NCI-H2196 treated with DMSO at 0.1 percent for 48 hours (cell line): Measurements from ENCODE around the gene ITGB3.
"Not testable (repeated sequence)": the region's sequence is repeated elsewhere in the genome, so short reads cannot be mapped to it uniquely, and the experiment has no call there.

Experiments used
- DNase-seq: peaks from one replicate; lab custom pipeline; 2025; ENCODE audit not compliant: unreplicated experiment; lab: John Stamatoyannopoulos, UW

Gene ITGB3

DNA sequence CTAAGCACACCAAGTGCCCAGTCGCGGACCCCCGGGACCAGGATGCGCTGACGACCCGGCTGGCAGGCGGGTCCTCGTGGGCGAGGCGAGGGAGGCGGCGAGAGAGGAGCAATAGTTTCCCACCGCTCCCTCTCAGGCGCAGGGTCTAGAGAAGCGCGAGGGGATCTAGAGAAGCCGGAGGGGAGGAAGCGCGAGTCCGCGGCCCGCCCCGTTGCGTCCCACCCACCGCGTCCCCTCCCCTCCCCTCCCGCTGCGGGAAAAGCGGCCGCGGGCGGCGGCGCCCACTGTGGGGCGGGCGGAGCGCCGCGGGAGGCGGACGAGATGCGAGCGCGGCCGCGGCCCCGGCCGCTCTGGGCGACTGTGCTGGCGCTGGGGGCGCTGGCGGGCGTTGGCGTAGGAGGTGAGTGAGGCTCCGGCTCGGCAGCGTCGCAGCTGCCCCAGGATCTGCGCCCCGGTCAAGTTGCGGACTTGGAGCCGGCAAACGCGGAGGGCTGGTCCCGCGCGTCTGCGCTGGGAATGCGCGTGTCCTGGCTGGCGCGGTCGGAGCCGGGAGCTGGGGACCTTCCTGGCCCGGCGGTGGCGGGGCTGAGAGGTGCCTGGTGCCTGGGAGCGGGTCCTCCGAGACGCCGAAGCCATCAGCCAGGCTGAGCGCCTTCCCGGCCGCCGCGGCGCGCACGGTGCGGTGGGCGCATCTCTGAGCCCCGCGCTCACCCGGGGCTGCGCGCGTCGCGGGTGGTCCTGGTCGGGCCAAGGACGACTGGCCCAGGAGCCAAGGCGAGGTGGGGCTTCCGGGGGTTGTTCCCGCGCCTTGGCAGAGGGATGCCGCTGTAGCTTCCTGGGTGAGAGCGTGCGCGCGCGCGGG, at the start of gene ITGB3:
Gene ITGB3 (plus strand): TSS at position 287 of the 862 bp plus-strand sequence. CDS start 35 bp downstream, at position 322.
- peak; percentile 39 for DNase-seq

DNA sequence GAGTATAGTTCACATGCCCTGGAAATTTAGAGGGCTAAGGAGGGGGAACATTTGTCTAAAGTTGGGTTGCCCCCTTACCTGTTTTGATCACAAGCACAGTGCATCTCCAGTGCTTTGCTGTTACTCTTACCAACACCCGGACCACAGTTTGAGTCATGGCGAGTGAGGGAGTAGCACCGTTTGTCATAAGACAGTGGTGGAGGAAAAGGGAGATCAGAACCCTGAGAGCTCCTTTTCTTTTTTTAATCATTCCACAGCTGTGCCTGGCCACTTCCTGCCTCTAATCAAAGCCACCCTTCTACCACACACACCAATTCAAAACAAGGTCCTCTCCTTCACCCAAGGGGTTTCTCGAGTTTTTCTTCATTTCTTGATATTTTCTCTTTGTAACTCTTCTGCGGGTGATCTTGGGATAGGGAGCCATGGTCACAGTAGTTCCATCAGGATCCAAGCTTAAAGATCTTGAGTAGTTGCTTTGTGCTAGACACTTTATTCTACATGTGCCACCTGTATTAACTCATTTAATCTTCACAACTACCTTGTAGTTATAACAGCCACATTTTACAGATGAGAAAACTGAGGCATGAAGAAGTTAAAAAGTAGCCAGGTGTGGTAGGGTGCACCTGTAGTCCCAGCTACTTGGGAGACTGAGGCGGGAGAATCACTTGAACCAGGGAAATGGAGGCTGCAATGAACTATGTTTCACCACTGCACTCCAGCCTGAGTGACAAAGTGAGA, 49.5 kb upstream of the ITGB3 start:
- DNase-seq: no peak

DNA sequence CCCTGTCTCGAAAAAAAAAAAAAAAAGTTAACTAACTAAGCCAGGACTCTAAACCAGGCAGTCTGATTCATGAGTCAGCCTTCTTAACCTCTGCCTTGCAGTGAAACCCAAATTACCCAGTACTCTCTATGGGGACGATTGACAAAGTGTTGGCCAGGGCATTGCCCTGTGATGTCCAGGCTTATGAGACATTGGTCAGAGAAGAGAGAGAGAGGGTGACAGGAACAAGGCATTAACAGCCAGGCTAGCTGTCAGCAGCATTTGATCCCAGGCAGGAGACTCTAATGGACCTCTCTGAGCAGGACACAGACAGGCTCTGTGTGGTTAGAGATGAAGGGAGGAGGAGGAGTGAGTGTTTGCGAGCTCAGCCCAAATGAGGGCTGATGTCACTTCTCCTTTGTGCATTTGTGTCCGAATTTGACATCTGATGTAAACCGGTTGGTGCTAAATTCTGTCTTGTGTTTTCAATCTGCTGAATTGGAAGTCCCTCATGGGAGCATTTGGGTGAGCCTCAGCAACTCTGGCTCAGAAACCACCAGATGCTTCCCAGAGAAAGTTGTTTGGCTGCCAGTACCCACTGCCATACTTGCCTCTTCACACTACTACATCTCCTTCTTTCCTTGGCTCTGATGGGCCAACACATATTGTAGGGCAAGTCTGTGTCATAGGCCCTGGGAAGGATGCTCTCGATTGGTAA, 48.8 kb upstream of the ITGB3 start:
- no peak for DNase-seq

DNA sequence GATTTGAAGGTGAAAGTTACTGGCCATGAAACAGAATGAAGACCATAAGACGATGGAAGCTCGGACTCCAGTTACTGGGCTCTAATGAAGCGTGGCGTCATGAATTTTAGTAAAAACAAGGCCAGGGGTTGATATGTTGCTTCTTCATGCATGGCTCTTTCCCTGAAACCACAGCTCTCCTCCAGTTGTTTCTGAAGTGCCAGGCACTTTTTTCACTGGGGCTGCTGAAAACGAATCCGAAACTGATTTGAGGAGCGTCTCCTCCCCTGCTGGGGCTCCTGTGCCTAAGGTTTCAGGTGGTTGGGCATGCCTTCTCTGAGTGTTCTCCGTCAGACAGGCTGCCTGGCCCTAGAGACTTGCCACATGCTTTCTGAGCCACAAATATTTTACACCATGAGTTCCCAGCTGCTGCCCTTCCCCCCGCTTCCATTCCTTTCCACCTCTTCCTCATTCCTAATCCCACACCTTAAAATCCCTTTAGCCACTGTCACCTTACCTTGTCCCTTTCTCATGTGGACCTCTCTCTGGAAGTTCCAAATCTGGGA, 48.1 kb upstream of the ITGB3 start:
- peak; percentile 20 for DNase-seq

DNA sequence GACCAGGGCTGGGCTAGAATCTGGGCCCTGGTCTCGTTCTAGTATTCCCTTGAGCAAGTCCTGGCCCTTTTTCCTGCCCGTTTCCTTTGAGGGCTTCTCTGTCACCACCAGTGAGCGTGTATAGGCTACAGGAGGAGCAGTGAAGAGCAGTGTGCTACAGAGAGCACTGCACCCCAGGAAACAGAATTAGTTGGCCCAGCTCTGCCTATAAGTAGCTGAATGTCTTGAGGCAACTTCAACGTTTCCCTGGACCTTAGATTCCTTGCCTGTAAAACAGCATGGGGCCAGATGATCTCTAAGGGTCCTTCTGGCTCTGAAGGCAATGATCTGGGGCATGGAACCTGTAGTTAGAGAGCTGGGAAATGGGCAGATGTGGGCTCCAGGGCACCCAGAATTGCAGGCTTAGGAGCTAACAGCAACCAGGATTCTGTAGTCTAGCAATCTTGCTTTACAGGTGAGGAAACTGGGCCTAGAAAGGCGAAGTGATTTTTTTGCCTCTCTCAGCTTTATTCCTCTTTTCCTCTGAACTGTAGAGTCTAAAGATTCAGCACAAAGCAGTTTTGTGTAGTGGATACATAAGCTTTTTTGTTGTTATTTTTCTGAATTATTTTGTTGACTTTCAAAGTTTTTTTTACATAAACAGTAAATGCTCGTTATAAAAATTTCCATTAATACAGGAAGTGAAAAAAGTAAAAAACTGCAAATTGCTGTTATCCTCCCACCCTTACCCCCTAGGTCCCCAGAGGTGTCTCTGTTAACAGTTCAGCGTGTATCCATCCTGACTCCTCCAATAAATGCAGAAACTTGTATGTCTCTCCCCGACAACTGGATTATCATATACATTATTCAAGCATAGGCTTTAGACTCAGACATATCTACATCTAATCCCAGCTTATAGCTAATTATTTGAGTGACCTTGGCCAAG, 46.2 kb upstream of the ITGB3 start:
- DNase-seq: no peak

DNA sequence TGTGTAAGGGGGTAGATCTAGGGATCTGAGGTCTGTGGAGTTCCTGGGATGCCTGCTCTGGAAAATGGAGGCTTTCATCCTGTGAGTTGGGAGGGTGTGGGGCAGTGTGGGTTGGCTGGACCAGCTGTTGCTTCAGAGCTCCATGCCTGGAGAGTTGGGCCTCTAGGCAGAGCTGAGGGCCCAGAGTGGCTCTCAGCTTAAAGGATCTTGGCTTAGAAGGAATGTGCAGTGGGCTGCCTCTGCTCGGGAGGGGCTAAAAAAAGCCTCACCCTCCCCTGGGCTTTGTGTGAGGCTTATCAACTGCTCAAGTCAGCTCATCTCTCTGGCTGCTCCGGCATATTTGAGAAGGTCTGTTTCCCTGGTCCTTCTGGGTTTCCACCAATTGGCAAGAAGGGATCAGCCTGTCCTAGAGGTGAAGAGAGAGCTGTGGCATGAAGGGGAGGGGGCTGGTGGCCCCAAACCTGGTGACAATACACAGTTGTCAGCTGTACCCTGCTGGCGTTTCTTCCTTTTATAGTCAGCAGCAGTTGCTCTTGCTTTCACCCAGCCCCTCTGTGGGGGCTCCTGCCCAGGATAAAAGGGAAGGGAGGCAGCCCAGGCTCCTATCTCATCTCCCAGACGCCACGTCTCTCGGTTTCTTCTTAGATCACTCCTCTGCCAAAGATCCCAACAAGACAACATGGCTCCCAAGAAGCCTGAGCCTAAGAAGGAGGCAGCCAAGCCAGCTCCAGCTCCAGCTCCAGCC, 44.7 kb upstream of the ITGB3 start, which contains the start of gene MYL4:
Gene MYL4 (plus strand): TSS at position 605 of the 745 bp plus-strand sequence. CDS start 75 bp downstream, at position 680.
- no peak for DNase-seq

DNA sequence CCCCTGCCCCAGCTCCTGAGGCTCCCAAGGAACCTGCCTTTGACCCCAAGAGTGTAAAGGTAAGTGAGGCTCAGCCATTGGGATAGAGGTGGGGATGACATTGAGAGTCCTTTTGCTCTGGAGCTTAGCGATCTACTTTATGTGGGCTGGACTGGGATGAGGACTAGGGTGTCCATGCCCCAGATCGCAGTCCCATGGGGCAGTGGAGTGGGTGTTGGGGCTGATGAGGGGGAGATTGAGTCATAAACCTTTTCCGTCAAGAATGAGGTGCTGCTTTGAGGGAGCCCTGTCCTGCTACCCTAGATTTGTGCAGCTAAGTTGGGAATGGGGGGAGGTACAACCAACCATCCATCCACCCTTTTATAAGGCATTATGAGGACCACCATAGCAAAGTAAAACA, 44.1 kb upstream of the ITGB3 start:
- DNase-seq: no peak

DNA sequence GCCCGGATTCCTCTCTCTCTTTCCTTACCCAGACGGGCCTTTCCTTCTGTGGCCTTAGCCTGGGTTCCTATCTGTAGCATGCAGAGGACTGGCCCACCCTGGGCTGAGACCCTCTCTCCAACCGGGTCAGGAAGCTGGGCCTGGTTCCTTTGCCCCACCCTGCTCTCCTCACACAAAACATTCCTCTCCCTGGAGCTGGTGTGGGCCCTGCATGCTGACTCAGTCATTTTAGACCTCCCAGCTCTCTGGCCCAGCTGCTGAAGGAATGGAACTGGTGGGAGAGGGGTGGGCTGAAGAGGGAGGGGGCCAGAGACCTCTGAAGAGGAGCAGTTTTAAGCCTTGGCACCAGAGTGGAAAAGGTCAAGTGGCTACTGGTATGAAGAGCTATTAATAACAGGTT, 43.5 kb upstream of the ITGB3 start:
- DNase-seq: no peak

DNA sequence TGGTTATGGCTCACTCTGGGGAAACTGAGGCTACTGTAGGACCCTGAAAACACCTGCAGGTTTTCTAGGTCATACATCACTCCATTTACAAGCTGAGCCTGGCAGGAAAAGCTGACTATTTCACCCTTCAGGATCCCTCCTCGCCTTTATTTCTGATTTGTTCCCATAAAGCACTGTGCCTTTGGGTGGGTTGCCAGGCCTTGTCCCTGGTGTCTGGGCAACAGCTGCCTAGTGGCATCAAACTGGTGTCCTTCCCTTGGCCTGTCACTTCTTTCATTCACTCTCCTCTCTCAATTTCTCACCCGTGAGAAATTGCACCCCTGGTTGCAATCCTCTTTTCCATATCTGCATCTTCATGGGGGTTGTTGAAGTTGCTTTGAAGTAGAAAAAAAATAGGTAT, 42.8 kb upstream of the ITGB3 start:
- no peak for DNase-seq

DNA sequence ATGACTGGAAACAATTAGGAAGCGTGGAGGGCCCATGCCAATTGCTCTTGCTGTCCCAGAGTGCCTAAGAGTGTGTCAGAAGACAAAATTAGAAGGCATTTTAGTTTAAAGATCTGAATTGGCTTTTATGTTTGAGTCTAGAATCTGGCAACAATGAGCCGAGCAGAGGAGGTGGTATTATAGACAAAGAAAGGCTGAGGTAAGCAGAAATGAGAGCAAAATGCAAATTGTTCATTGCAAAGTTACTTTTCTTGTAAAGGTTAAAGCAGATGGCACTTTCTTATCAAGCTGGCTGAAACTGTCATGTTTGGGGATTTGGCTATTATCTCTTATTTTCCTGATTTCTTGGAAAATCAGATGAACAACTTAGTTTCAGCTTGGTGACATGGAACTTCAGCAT, 41.2 kb upstream of the ITGB3 start:
- DNase-seq: no peak

DNA sequence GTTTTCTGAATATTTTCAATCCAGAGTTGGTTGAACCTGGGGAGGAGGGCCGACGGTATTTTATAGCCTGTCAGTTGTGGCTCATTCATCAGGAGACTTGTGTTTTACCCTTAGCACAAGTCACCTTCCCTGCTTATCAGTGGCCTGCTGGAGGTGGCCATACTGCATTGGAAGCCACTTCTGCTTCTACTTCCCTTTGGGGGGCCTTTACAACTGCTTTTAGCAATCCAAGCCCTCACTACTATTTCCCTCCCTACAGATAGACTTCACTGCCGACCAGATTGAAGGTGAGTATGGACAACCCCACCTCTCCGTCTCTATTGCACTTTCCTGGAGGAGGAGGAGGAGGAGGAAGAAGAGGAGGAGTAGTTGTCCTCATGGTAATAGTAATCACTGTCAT, 40.1 kb upstream of the ITGB3 start:
- DNase-seq: no peak

DNA sequence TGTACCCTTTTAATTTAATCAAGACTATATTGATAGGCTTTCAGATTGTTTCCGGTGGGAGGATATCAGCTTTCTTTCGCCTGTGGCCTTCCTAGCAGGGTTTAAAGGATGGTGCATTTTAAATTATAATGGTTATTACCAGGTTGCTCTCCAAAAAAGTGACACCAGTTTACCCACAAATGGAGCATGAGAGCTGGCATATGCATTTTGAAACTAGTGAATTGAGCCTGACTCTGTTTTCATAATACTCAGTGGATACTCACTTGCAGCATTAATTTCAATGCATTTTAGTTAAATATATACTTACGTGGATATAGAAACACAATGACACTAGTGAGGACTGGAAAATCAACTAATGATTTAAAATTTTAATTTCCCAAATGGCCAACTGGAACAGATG, 38.7 kb upstream of the ITGB3 start:
- no peak for DNase-seq

DNA sequence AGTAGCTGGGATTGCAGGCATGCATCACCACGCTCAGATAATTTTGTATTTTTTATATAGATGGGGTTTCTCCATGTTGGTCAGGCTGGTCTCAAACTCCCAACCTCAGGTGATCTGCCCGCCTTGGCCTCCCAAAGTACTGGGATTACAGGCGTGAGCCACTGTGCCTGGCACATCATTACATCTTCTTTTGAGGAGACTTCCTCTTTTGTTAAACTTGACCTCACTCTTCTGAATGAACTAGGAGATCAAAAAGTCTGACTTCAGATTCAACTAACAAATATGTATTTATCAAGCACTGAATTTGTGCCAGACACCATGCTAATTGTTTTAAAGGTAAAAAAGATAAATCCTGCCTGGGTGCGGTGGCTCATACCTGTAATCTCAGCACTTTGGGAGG, 36.8 kb upstream of the ITGB3 start:
- DNase-seq: not testable (repeated sequence)

DNA sequence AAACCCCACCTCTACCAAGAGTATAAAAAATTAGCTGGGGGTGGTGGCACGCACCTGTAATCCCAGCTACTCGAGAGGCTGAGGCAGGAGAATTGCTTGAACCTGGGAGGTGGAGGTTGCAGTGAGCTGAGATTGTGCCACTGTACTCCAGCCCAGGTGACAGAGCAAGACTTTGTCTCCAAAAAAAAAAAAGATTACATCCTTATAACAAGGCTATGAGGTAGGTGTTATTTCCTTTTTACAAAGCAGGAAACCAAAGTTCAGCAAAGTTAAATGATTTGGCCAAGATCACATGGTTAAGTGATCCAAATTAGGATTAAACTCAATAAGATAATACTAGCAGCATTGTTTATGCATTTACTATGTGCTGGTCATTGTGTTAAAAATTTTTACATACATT, 36.3 kb upstream of the ITGB3 start:
- not testable (repeated sequence) for DNase-seq

DNA sequence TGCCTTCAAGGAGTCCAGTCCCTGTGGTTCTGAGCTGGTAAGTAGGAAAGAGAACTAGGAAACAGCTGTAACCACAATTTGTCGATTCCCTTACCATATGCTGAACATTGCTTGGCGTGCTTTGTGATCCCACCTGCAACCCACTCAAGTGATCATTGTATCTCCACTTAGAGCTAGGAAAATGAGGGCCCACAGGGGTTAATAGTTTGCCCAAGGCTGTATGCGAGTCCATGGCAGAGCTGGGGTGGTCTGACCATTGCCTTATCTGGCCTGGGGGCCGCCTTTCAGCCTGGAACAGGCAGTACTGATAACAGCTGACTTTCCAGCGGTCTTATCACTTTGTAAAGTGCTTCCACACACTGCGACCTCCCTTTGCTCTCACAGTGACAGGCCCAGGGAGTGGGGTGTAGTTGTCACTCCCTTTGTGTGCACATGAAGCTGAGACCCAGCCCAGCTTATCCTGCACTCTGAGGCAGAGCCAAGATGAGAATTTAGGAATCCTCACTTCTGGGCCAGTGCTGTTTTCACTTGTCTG, 34.7 kb upstream of the ITGB3 start:
- DNase-seq: no peak

DNA sequence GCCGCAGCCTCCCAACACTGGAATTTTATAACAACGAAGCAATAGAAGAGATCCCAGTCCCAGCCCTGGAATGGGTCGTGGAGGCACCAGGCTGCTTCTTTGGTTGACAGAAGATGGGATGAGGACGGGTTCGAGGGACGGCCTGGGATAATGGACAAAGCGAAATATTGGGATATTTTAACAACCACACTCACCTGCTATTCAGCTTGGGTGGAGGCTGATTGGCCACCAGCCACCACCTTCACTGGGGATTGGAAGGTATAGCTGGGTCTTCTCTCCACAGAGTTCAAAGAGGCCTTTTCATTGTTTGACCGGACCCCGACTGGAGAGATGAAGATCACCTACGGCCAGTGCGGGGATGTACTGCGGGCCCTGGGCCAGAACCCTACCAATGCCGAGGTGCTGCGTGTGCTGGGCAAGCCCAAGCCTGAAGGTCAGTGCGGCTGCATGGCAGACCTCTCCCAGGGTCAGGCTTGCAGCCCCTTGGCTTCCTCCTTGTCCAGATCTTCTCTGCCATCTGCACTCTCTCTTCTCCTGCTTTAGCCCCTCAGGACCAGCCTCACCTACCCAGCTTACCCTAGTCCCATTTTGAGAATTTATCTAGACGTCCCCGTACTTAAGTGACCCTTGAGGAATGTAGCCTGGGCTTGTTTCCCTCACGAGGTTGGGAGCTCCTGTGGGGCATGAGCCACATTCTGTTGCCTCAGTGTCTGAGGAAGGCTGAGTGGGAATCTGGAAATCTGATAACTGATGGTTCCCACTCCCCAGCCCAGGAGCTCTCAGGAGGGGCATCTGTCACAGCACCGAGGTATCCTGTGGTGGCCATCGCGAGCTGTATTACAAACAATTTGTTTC, 33.8 kb upstream of the ITGB3 start:
- no peak for DNase-seq

DNA sequence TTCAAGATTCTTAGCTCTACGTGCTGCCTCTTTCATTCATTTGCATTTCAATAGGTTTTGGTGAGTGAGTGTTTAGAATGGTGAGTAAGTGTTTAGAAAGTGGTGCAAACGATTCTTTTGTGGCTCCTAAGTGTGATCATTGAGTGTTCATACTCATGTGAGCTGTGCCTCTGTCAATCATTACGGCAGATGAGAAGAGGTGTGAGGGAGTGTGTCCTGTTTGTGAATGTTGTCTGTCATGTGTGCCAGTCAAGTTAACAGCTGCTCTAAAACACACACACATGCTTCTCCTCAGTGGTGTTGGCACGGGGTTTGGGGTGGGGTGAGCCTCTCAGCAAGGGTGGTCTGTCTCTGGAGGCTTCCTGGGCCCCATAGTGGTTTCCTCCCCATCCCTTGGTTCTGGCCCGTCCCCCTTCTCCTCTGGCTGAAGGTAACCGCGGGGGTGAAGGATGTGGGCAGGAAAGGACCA, 33.1 kb upstream of the ITGB3 start:
- no peak for DNase-seq

DNA sequence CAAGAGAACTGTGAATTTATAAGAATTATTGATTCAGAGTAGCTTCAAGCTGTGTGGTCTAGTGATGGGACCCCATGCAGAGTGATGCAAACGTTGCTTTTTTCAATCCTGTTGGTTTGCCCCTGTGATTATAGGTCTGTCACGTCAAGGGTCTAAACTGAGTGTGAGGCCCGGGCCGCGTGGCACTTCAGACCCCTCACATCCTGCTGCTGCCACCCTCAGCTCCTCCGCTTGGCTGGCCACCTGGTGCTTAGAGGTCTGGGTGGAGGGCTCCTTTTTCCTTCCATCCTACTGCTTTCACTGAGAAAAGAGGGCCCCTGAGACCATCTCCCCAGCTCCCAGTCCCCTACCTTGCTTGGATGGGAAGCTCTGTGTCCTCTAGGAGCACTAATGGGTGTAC, 32.5 kb upstream of the ITGB3 start:
- no peak for DNase-seq
